ENCODE data around the gene EFL1.

EFL1 gene

DNA sequence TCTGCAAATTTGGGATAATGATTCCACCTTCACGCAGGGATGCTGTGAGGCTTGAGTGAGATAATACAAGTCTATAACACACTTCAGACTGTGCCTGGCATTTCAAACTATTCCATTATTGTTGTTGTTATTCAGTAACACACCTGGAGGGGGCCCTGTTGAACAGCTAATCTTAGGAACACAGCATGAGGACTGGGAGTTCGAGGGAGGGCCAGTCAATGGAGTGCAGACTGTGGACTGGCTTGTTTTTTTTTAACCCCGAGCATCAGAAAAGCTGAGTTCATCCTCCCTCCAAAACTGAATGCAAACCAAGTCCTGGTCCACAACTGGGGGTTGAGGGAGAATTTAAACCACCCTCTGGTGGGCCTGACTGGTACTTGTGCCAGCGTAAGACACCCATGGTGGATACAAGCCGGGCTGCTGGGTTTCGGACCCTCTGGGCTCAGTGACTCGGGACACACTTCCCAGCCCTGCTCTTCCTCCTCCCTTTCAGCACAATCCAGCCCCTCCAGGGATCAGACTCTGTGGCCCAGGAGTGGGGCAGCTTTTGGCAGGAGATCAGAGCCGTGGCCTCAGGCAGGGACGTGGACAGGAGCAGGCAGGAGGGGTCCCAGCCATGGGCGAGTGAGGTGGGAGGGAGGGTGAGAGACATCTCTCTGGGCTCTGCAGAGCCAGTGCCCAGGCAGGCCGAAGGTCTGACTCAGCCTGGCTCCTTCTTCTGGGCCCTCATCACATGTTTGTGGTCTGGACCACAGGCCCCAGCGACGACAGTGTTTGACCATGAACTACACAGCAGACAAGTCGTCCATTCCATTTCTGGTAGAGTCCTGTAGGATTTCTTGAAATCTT lies 180.4 kb downstream of the EFL1 start:
- DNase-seq (ENCODE audit: low read depth), result no peak

- DNase-seq (ENCODE audit: low read depth), result no peak
Observed at GRCh38 chr15:82080774-82081173, 181.8 kb downstream of the EFL1 start.
